ENCODE measurements around the gene ZGPAT.

DNA sequence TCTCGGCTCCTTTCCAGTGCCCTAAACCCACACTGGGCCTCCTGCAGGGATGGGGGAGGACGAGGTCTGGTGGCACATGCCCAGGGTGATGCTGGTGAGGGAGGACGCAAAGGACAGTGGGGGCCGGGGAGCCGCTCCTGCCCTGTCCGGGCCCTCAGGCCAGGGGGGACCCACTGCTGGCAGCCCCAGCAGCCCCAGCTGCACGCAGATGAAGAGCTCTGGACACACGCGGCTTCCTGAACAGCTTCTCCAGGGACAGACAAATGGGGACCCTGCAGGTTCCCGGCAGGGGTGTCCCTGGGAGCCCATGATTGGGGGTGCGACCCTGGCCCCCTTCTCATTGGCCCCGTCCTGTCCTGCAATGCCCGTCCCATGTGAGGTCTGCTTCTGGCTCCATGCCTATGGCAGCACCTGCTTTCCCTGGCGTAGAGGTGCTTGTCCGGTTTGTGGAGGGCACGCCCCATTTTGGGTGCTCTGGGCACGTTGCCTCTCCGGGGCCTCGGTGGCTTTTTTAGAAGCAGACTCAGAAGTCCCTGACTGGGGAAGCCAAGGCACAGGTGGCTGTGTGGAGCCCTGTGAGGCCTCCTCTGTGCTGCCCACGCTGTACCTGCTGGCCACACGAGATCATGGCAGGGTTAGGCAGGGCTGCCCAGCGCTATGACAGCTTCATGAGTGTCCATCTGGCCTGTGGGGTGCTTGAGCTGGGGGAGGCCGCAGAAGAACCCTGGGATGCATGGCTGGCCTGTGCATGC, 26.8 kb upstream of the ZGPAT start:
- TF ChIP-seq, protein P1, sequence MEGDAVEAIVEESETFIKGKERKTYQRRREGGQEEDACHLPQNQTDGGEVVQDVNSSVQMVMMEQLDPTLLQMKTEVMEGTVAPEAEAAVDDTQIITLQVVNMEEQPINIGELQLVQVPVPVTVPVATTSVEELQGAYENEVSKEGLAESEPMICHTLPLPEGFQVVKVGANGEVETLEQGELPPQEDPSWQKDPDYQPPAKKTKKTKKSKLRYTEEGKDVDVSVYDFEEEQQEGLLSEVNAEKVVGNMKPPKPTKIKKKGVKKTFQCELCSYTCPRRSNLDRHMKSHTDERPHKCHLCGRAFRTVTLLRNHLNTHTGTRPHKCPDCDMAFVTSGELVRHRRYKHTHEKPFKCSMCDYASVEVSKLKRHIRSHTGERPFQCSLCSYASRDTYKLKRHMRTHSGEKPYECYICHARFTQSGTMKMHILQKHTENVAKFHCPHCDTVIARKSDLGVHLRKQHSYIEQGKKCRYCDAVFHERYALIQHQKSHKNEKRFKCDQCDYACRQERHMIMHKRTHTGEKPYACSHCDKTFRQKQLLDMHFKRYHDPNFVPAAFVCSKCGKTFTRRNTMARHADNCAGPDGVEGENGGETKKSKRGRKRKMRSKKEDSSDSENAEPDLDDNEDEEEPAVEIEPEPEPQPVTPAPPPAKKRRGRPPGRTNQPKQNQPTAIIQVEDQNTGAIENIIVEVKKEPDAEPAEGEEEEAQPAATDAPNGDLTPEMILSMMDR (IDR thresholded peaks at IDR 0.05), result no peak
- no peak for TF ChIP-seq POLR2A (IDR thresholded peaks at IDR 0.05)
